SK-N-SH (cell line): ENCODE data around the gene ACTN2. TPM values are rescaled to one million over a fixed set of nuclear protein-coding genes. Genes with fewer than 3 reads are reported as not detected.

Source experiments
- CTCF ChIA-PET: fragments of 300-600, 350-600 bp; formaldehyde crosslinking; extraction: SDS; loops from one replicate; lab custom pipeline; 2021; lab: Yijun Ruan, JAX
- POLR2A ChIA-PET: fragments of 350-600 bp; sonication (Branson Sonifier 250); formaldehyde crosslinking; extraction: SDS; loops from one replicate; lab custom pipeline; 2020; ENCODE audit warnings: antibody characterized with exemption, inconsistent platforms; lab: Yijun Ruan, JAX
- DNase-seq: peaks from one replicate; pipeline ENCODE4 v3.0.0; 2012
- H2AFZ ChIP-seq: fragments of 200-600 bp; sonication (generic); 2 replicates; pipeline ENCODE4 v1.8.1; 2016; ENCODE audit warnings: antibody characterized with exemption, mild to moderate bottlenecking, low read depth
- H3F3A ChIP-seq: fragments of 200-600 bp; sonication (generic); replicated peaks from 2 replicates; pipeline ENCODE3; 2016; ENCODE audit warnings: antibody characterized with exemption, mild to moderate bottlenecking; ENCODE audit not compliant: insufficient read depth
- H3K27ac ChIP-seq, 2 experiments: fragments of 200-500 bp in 1 of 2; fragments of 200-600 bp in 1 of 2; sonication (Bioruptor generic) in 1 of 2; sonication (generic), shearing (Covaris generic) in 1 of 2; 2 replicates each; pipeline versions ENCODE4 v1.5.1 to v1.6.1; 2014 to 2016; ENCODE audit warnings: low read depth in 2 of 2, inconsistent platforms in 1 of 2, low read length in 1 of 2, mild to moderate bottlenecking in 1 of 2, mixed read lengths in 1 of 2
- H3K27me3 ChIP-seq: fragments of 200-600 bp; sonication (generic), shearing (Covaris generic); 2 replicates; pipeline ENCODE4 v1.6.1; 2016; ENCODE audit warnings: mixed run types; ENCODE audit not compliant: insufficient read depth
- H3K36me3 ChIP-seq, 2 experiments: fragments of 200-500 bp in 1 of 2; fragments of 200-600 bp in 1 of 2; sonication (Bioruptor generic) in 1 of 2; sonication (generic) in 1 of 2; replicated peaks in 1 of 2; 2 replicates each; pipeline versions ENCODE3 to v1.5.1; 2014 to 2016; ENCODE audit warnings: low read length in 1 of 2, mild to moderate bottlenecking in 1 of 2; ENCODE audit not compliant: insufficient read depth in 2 of 2, control insufficient read depth in 1 of 2
- H3K4me1 ChIP-seq, 2 experiments: fragments of 200-500 bp in 1 of 2; fragments of 200-600 bp in 1 of 2; sonication (Bioruptor generic) in 1 of 2; sonication (generic), shearing (Covaris generic) in 1 of 2; 2 replicates each; pipeline versions ENCODE4 v1.5.1 to v1.6.1; 2014 to 2016; ENCODE audit warnings: low read depth in 1 of 2, low read length in 1 of 2, mixed run types in 1 of 2; ENCODE audit not compliant: insufficient read depth in 2 of 2, control insufficient read depth in 1 of 2
- H3K4me2 ChIP-seq: fragments of 200-600 bp; sonication (generic), shearing (Covaris generic); 2 replicates; pipeline ENCODE4 v1.6.1; 2017; ENCODE audit warnings: mixed run types
- H3K4me3 ChIP-seq, 2 experiments: fragments of 200-500 bp in 1 of 2; fragments of 200-600 bp in 1 of 2; sonication (Bioruptor generic) in 1 of 2; sonication (generic), shearing (Covaris generic) in 1 of 2; 2 replicates each; pipeline versions ENCODE4 v1.5.1 to v1.8.1; 2014 to 2016; ENCODE audit warnings: low read depth in 2 of 2, inconsistent platforms in 1 of 2, low read length in 1 of 2, mild to moderate bottlenecking in 1 of 2, mixed read lengths in 1 of 2, moderate library complexity in 1 of 2
- H3K79me2 ChIP-seq: fragments of 200-600 bp; sonication (generic); 2 replicates; pipeline ENCODE4 v1.8.1; 2017; ENCODE audit warnings: mild to moderate bottlenecking; ENCODE audit not compliant: insufficient read depth
- H3K9ac ChIP-seq: fragments of 200-600 bp; sonication (generic); 2 replicates; pipeline ENCODE4 v1.6.1; 2017; ENCODE audit warnings: mixed run types
- H3K9me2 ChIP-seq: fragments of 200-600 bp; sonication (generic); 2 replicates; pipeline ENCODE4 v1.6.1; 2017; ENCODE audit warnings: mixed run types
- H3K9me3 ChIP-seq: fragments of 200-600 bp; sonication (generic); 2 replicates; pipeline ENCODE4 v1.6.1; 2017; ENCODE audit warnings: mixed run types, mild to moderate bottlenecking, moderate library complexity
- H4K20me1 ChIP-seq: fragments of 200-600 bp; sonication (generic); 2 replicates; pipeline ENCODE4 v1.6.1; 2017; ENCODE audit warnings: mild to moderate bottlenecking, mixed run types; ENCODE audit not compliant: insufficient read depth
- EP300 ChIP-seq, 2 experiments: IDR thresholded peaks; 2 replicates each; pipeline versions ENCODE4 v1.4.0 to v1.6.1; 2012; ENCODE audit warnings: borderline replicate concordance in 1 of 2, low read depth in 1 of 2, low read length in 1 of 2
- FOSL2 ChIP-seq: IDR thresholded peaks from 2 replicates; pipeline ENCODE4 v1.4.0; 2012; ENCODE audit warnings: low read depth, mild to moderate bottlenecking, moderate library complexity, borderline replicate concordance
- FOXJ3 ChIP-seq: sonication (generic); formaldehyde crosslinking; IDR thresholded peaks from 2 replicates; pipeline ENCODE4 v1.5.1; 2020; ENCODE audit warnings: mild to moderate bottlenecking, missing genetic modification reagents
- GABPA ChIP-seq: IDR thresholded peaks from 2 replicates; pipeline ENCODE4 v1.4.0; 2012; ENCODE audit warnings: low read depth, mild to moderate bottlenecking
- IRF3 ChIP-seq: fragments of 150-350 bp; IDR thresholded peaks from 2 replicates; pipeline ENCODE4 v1.6.1; 2016; ENCODE audit warnings: mild to moderate bottlenecking, low read depth, low read length
- JUND ChIP-seq: IDR thresholded peaks from 2 replicates; pipeline ENCODE4 v1.4.0; 2012
- MAX ChIP-seq: IDR thresholded peaks from 2 replicates; pipeline ENCODE4 v1.4.0; 2012; ENCODE audit warnings: low read depth
- PBX3 ChIP-seq: IDR thresholded peaks from 2 replicates; pipeline ENCODE4; 2012
- POLR2AphosphoS5 ChIP-seq: IDR thresholded peaks from 2 replicates; pipeline ENCODE4 v1.6.1; 2012; ENCODE audit warnings: low read depth, low read length
- RAD21 ChIP-seq: IDR thresholded peaks from 2 replicates; pipeline ENCODE4 v1.6.1; 2012; ENCODE audit warnings: mild to moderate bottlenecking, low read length
- RCOR1 ChIP-seq: fragments of 150-350 bp; IDR thresholded peaks from 2 replicates; pipeline ENCODE4 v1.6.1; 2017; ENCODE audit warnings: antibody characterized with exemption, low read length
- RXRA ChIP-seq: IDR thresholded peaks from 2 replicates; pipeline ENCODE4 v1.4.0; 2012; ENCODE audit warnings: low read depth, mild to moderate bottlenecking, borderline replicate concordance
- SMC3 ChIP-seq: IDR thresholded peaks from 2 replicates; pipeline ENCODE4 v1.6.1; 2012; ENCODE audit warnings: low read depth, low read length, improper control_type of control experiment
- TAF1 ChIP-seq: IDR thresholded peaks from 2 replicates; pipeline ENCODE4 v1.6.1; 2012; ENCODE audit warnings: low read depth, mild to moderate bottlenecking, low read length, moderate library complexity, borderline replicate concordance
- TCF12 ChIP-seq: IDR thresholded peaks from 2 replicates; pipeline ENCODE4 v1.4.0; 2012
- USF1 ChIP-seq: IDR thresholded peaks from 2 replicates; pipeline ENCODE4 v1.4.0; 2012; ENCODE audit warnings: low read depth, borderline replicate concordance
- USF2 ChIP-seq: fragments of 150-350 bp; IDR thresholded peaks from 2 replicates; pipeline ENCODE4 v1.6.1; 2017; ENCODE audit warnings: antibody characterized with exemption, low read length, low read depth, borderline replicate concordance
- YY1 ChIP-seq: IDR thresholded peaks from 2 replicates; pipeline ENCODE4 v1.4.0; 2012; ENCODE audit warnings: low read depth, mild to moderate bottlenecking
- WGBS: methylation state at CpG from one replicate; pipeline ENCODE4 v1.1.6; 2017; ENCODE audit warnings: low lambda C conversion rate; 5-methylcytosine and 5-hydroxymethylcytosine counted together
- polyA plus RNA-seq, 3 experiments: library from polyadenylated mRNA; depleted of rRNA; stranded (reverse); fragments of >200 nt; gene quantifications; 2 replicates each; pipeline ENCODE4 v1.2.3, GENCODE V29; 2012

ACTN2 gene
- polyA plus RNA-seq, 1 of the 3 experiments (the other 2 are of a cell fraction), result 0.15 TPM

GRCh38 chr1:236760986-236761385, 74.7 kb downstream of the ACTN2 start (continued):
- TF ChIP-seq PBX3, result no peak
- no peak for TF ChIP-seq USF2

GRCh38 chr1:236761397-236762132, 75.3 kb downstream of the ACTN2 start:
- TF ChIP-seq FOXJ3 (CRISPR knock-in tag) (no peak), IRF3 (no peak), YY1 (no peak), EP300 (IDR thresholded peaks at IDR 0.05; ENCODE audit: borderline replicate concordance in 1 of 2, low read depth in 1 of 2, low read length in 1 of 2) (no peak), RXRA (no peak), USF1 (no peak), TCF12 (no peak), SMC3 (no peak), GABPA (no peak), RAD21 (no peak), FOSL2 (no peak), PBX3 (no peak), JUND (no peak), TAF1 (no peak), POLR2AphosphoS5 (no peak), MAX (no peak), RCOR1 (no peak)
- CTCF ChIA-PET, result interaction anchor here (1.1 to 4.1 kb wide), 2 partner anchors 20 to 625 kb away, joined by 4 to 23 read pairs; no protein-coding TSS in a partner anchor
- no peak overlapping the region for H2AFZ ChIP-seq

More at GRCh38 chr1:236761397-236762132, 75.3 kb downstream of the ACTN2 start:
- no peaks in the 10 kb centered on the region for H3K9me3 ChIP-seq
- no peaks in the 10 kb centered on the region for H4K20me1 ChIP-seq
- no peak overlapping the region for H3K9ac ChIP-seq
- DNase-seq, result no peak
- no peaks in the 10 kb centered on the region for H3K4me1 ChIP-seq
- POLR2A ChIA-PET, result no interaction called here
- no peaks in the 10 kb centered on the region for H3K79me2 ChIP-seq
- 73% methylated on average over 5 of the region's 5 CpGs for WGBS
- H3K27me3 ChIP-seq, result no peaks in the 10 kb centered on the region
- no peak overlapping the region for H3K4me2 ChIP-seq
- no peak overlapping the region for H3K27ac ChIP-seq
- H3K4me3 ChIP-seq, result no peak overlapping the region
- H3K36me3 ChIP-seq, result no peaks in the 10 kb centered on the region
- no peaks in the 10 kb centered on the region for H3F3A ChIP-seq
- H3K9me2 ChIP-seq, result no peaks in the 10 kb centered on the region
